ENCODE measurements around the gene RHEBL1.

DNA sequence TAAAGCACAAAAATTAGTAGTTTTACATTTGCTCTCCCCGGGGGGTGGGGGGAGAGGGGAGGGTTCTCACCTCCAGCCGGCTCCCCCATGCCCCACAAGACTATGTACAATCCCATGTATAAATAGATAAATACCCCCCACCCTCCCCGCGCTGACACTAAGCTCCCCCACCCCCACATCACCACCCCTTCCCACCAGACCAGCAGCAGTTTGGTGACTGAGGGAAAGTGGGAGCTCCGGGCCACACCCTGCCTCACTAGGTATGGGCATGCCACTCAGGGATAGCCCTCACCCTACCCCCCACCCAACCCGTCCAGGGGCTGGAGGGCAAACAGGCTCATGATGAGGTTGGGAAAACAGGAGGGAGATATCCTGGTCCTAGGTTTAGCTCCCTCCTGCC lies 49.3 kb downstream of the RHEBL1 start:
- TF ChIP-seq, protein P1, sequence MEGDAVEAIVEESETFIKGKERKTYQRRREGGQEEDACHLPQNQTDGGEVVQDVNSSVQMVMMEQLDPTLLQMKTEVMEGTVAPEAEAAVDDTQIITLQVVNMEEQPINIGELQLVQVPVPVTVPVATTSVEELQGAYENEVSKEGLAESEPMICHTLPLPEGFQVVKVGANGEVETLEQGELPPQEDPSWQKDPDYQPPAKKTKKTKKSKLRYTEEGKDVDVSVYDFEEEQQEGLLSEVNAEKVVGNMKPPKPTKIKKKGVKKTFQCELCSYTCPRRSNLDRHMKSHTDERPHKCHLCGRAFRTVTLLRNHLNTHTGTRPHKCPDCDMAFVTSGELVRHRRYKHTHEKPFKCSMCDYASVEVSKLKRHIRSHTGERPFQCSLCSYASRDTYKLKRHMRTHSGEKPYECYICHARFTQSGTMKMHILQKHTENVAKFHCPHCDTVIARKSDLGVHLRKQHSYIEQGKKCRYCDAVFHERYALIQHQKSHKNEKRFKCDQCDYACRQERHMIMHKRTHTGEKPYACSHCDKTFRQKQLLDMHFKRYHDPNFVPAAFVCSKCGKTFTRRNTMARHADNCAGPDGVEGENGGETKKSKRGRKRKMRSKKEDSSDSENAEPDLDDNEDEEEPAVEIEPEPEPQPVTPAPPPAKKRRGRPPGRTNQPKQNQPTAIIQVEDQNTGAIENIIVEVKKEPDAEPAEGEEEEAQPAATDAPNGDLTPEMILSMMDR (IDR thresholded peaks at IDR 0.05): no peak
- no peak for TF ChIP-seq EZH2phosphoT487 (IDR thresholded peaks at IDR 0.05)
